Natural killer cell (primary cell): Measurements from ENCODE around the gene DHRS1. TPM values are rescaled to one million over a fixed set of nuclear protein-coding genes. Genes with fewer than 3 reads are reported as not detected.

Source experiments
- ATAC-seq, 3 donors: fragments of 150-1000 bp in 2 of 3; fragments of 200-7000 bp in 1 of 3; cut with Tn5 transposase; 1 replicate in 1 of 3; 2 replicates in 2 of 3; pipeline ENCODE4 v1.10.0; 2021; ENCODE audit warnings: mild to moderate bottlenecking in 2 of 3, moderate library complexity in 2 of 3
- DNase-seq, 2 donors: peaks; one replicate each; pipeline versions ENCODE4 v3.0.0 to v3.0.0-alpha.2; 2013 to 2021; ENCODE audit warnings: mixed read lengths in 1 of 2
- H3K27ac ChIP-seq: one replicate; pipeline ENCODE4 v1.5.1; 2013; ENCODE audit warnings: mild to moderate bottlenecking, low read length
- H3K27me3 ChIP-seq: one replicate; pipeline ENCODE4 v1.6.1; 2013; ENCODE audit warnings: low read length; ENCODE audit not compliant: control insufficient read depth, insufficient read depth
- H3K36me3 ChIP-seq: one replicate; pipeline ENCODE4 v1.6.1; 2013; ENCODE audit warnings: low read length; ENCODE audit not compliant: control insufficient read depth, insufficient read depth
- H3K4me1 ChIP-seq: one replicate; pipeline ENCODE4 v1.6.1; 2013; ENCODE audit warnings: low read length; ENCODE audit not compliant: control insufficient read depth, insufficient read depth
- H3K4me3 ChIP-seq: one replicate; pipeline ENCODE4 v1.5.1; 2013; ENCODE audit warnings: low read length
- H3K9me3 ChIP-seq: one replicate; pipeline ENCODE4 v1.6.1; 2013; ENCODE audit warnings: low read length; ENCODE audit not compliant: control insufficient read depth, insufficient read depth
- H3K27ac Mint-ChIP-seq, 2 donors: one replicate each; pipeline ENCODE4 v1.8.0; 2022; ENCODE audit warnings: mild to moderate bottlenecking in 2 of 2, mixed read lengths in 2 of 2, moderate library complexity in 1 of 2
- H3K27me3 Mint-ChIP-seq, 2 donors: one replicate each; pipeline ENCODE4 v1.8.0; 2022; ENCODE audit warnings: low read depth in 2 of 2, mixed read lengths in 2 of 2
- H3K36me3 Mint-ChIP-seq: one replicate; pipeline ENCODE4 v1.8.0; 2022; ENCODE audit warnings: mixed read lengths
- H3K4me1 Mint-ChIP-seq, 2 donors: one replicate each; pipeline ENCODE4 v1.8.0; 2022; ENCODE audit warnings: mixed read lengths in 2 of 2
- H3K4me3 Mint-ChIP-seq: one replicate; pipeline ENCODE4 v1.8.0; 2022; ENCODE audit warnings: mild to moderate bottlenecking, moderate library complexity, mixed read lengths
- H3K9me3 Mint-ChIP-seq, 2 donors: one replicate each; pipeline ENCODE4 v1.8.0; 2022; ENCODE audit warnings: mixed read lengths in 2 of 2
- CTCF ChIP-seq: fragments of 200-600 bp; IDR thresholded peaks from one replicate; pipeline ENCODE4 v1.8.0; 2022; ENCODE audit warnings: antibody characterized with exemption
- WGBS: methylation state at CpG from one replicate; pipeline ENCODE4 v1.1.7; 2013; ENCODE audit warnings: missing lambda C conversion rate; ENCODE audit not compliant: insufficient coverage; 5-methylcytosine and 5-hydroxymethylcytosine counted together
- intact Hi-C: fragments of 100-400 bp; cut with micrococcal nuclease; formaldehyde crosslinking; loops from one replicate; pipeline ENCODE4 v1.14.2; 2022
- total RNA-seq, 4 donors: library from RNA; stranded (reverse); fragments of 120-200 nt in 1 of 4; gene quantifications; one replicate each; pipeline versions ENCODE4 v1.2.3 to v1.2.4, GENCODE V29; 2013 to 2022

Gene DHRS1
- total RNA-seq, 3 donors from 2014 or later (not counting 1 experiment from before 2014, with no cell fraction given): 39.8 to 59.0 (median 43.3) TPM

GRCh38 chr14:24308342-24309124, 9.0 kb upstream of the DHRS1 start:
- Mint-ChIP-seq H3K9me3 (no peaks in the 10 kb centered on the region), H3K4me3 (peak overlapping the region; percentile 36), H3K36me3 (peaks cover 10% of the 10 kb centered on the region), H3K4me1 (peaks cover 47 to 68% of the 10 kb centered on the region in 2 donors), H3K27me3 (no peaks in the 10 kb centered on the region), H3K27ac (peak overlapping the region; percentile 94 to 96)
- 95% methylated on average over 7 of the region's 7 CpGs for WGBS
- no peaks in the 10 kb centered on the region for H3K9me3 ChIP-seq
- H3K36me3 ChIP-seq: peaks cover 44% of the 10 kb centered on the region
- TF ChIP-seq CTCF: peak; percentile 44
- no peak overlapping the region for H3K4me3 ChIP-seq
- ATAC-seq (no peak), DNase-seq (no peak)
- no peak overlapping the region for H3K27ac ChIP-seq
- H3K4me1 ChIP-seq: peaks cover 53% of the 10 kb centered on the region
- H3K27me3 ChIP-seq: no peaks in the 10 kb centered on the region
- intact Hi-C loops: no loop called here

GRCh38 chr14:24307575-24308341, 8.2 kb upstream of the DHRS1 start, which contains the start of gene CIDEB:
TSS of gene CIDEB (minus strand) at chr14:24307977. CDS start at chr14:24307858, 119 bp downstream.
- Histone ChIP-seq H3K9me3 (no peaks in the 10 kb centered on the region), H3K4me3 (no peak within 1 kb of the TSS), H3K4me1 (peaks cover 46% of the 10 kb centered on the region), H3K27me3 (no peaks in the 10 kb centered on the region), H3K27ac (no peak within 1 kb of the TSS), H3K36me3 (peaks cover 51% of the 10 kb centered on the region)
- WGBS: 64% methylated on average over 6 of the region's 6 CpGs
- Mint-ChIP-seq H3K27me3 (no peaks in the 10 kb centered on the region), H3K27ac (peak within 1 kb of the TSS; percentile 74 to 96), H3K9me3 (no peaks in the 10 kb centered on the region), H3K36me3 (peaks cover 10% of the 10 kb centered on the region), H3K4me1 (peaks cover 39 to 60% of the 10 kb centered on the region in 2 donors), H3K4me3 (peak within 1 kb of the TSS; percentile 36)
- intact Hi-C loops: no loop called here
- TF ChIP-seq CTCF: peak; percentile 96
- DNase-seq (peak in 1 of 2 donors; percentile 80), ATAC-seq (peak; percentile 24 to 45 (median 31))

GRCh38 chr14:24307156-24307574, 7.6 kb upstream of the DHRS1 start:
- WGBS: 88% methylated on average over 11 of the region's 11 CpGs
- H3K36me3 Mint-ChIP-seq: peaks cover 10% of the 10 kb centered on the region
- H3K27ac Mint-ChIP-seq: peak overlapping the region; percentile 41 to 74
- ATAC-seq (no peak), DNase-seq (no peak)
- Histone ChIP-seq H3K36me3 (peaks cover 57% of the 10 kb centered on the region), H3K4me1 (peaks cover 40% of the 10 kb centered on the region), H3K27me3 (no peaks in the 10 kb centered on the region), H3K4me3 (no peak overlapping the region), H3K9me3 (no peaks in the 10 kb centered on the region), H3K27ac (no peak overlapping the region)
- H3K4me1 Mint-ChIP-seq: peaks cover 35 to 57% of the 10 kb centered on the region in 2 donors
- no peak overlapping the region for H3K4me3 Mint-ChIP-seq
- H3K27me3 Mint-ChIP-seq: no peaks in the 10 kb centered on the region
- intact Hi-C loops: no loop called here
- no peaks in the 10 kb centered on the region for H3K9me3 Mint-ChIP-seq
- TF ChIP-seq CTCF: no peak
